ENCODE results near the gene WASF2.

DNA sequence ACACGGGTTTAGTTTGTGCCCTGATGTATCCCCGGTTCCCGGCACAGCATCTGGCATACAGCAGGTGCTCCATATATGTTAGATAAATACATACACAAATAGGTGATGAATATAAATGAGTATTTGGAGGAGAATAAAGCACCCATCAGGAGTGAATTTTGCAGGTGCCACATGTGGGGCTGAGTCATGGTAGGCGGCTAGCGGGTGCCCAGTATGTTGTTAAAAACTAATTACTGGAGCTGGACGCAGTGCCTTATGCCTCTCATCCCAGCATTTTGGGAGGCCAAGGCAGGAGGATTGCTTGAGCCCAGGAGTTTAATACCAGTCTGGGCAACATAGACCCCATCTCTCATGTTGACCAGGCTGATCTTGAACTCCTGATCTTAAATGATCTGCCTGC is 16.7 kb upstream of the WASF2 start:
- TF ChIP-seq, protein P1, sequence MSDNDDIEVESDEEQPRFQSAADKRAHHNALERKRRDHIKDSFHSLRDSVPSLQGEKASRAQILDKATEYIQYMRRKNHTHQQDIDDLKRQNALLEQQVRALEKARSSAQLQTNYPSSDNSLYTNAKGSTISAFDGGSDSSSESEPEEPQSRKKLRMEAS (IDR thresholded peaks at IDR 0.05), result no peak
- no peak for TF ChIP-seq TCF12 (IDR thresholded peaks at IDR 0.05; ENCODE audit: low read depth)

Data from Ishikawa (cell line).